NCI-H1417 (cell line): ENCODE results near the gene VASP.
A peak's percentile ranks its signal among the peaks of the same experiment; 100 is the strongest.

Source experiments
- DNase-seq, 3 experiments: peaks; one replicate each; lab custom pipeline; 2025; lab: John Stamatoyannopoulos, UW

The VASP gene

GRCh38 chr19:45473682-45474605 lies 33.3 kb upstream of the VASP start:
- DNase-seq, result no peak

GRCh38 chr19:45474606-45475521 lies 32.4 kb upstream of the VASP start:
- no peak for DNase-seq

- no peak for DNase-seq
Measured at GRCh38 chr19:45475537-45476291, 31.6 kb upstream of the VASP start.

GRCh38 chr19:45476304-45476703 lies 31.0 kb upstream of the VASP start:
- no peak for DNase-seq

GRCh38 chr19:45477186-45477585 lies 30.1 kb upstream of the VASP start:
- DNase-seq, result no peak

- DNase-seq, result peak in 2 of 3 experiments; percentile 85 to 95
Measured at GRCh38 chr19:45477713-45478453, 29.4 kb upstream of the VASP start.

- DNase-seq, result peak; percentile 85 to 97 (median 91)
Measured at GRCh38 chr19:45478454-45479238, 28.6 kb upstream of the VASP start.

- no peak for DNase-seq
Measured at GRCh38 chr19:45483033-45483432, 24.2 kb upstream of the VASP start.

- no peak for DNase-seq
Measured at GRCh38 chr19:45484273-45484945, 22.9 kb upstream of the VASP start.

GRCh38 chr19:45485305-45486077 lies 21.8 kb upstream of the VASP start:
- peak; percentile 91 to 97 (median 95) for DNase-seq

GRCh38 chr19:45488708-45489107 lies 18.6 kb upstream of the VASP start:
- no peak for DNase-seq

- DNase-seq, result no peak
Measured at GRCh38 chr19:45489216-45489855, 17.9 kb upstream of the VASP start.

- no peak for DNase-seq
Measured at GRCh38 chr19:45492137-45492626, 15.1 kb upstream of the VASP start.

- DNase-seq, result no peak
Measured at GRCh38 chr19:45492627-45493470, 14.4 kb upstream of the VASP start.

GRCh38 chr19:45494261-45494916 lies 12.9 kb upstream of the VASP start:
- no peak for DNase-seq

- DNase-seq, result no peak
Measured at GRCh38 chr19:45495178-45495577, 12.1 kb upstream of the VASP start.
